Muscle layer of duodenum (tissue), 2 donors: ENCODE data around the gene ALS2.
"Not testable (repeated sequence)": the region's sequence is repeated elsewhere in the genome, so short reads cannot be mapped to it uniquely, and the experiment has no call there.

ENCODE experiments used
- H3K27ac ChIP-seq: one replicate; pipeline ENCODE4 v1.7.0; 2013; ENCODE audit warnings: mild to moderate bottlenecking, low read length
- H3K27me3 ChIP-seq: one replicate; pipeline ENCODE4 v1.7.0; 2013; ENCODE audit warnings: low read depth, mild to moderate bottlenecking, control low read depth, low read length
- H3K36me3 ChIP-seq, 2 donors: one replicate each; pipeline ENCODE4 v1.7.0; 2013; ENCODE audit warnings: low read length in 2 of 2, control low read depth in 1 of 2, mild to moderate bottlenecking in 1 of 2; ENCODE audit not compliant: insufficient read depth in 2 of 2, control insufficient read depth in 1 of 2
- H3K4me1 ChIP-seq, 2 donors: one replicate each; pipeline ENCODE4 v1.7.0; 2013; ENCODE audit warnings: low read length in 2 of 2, mild to moderate bottlenecking in 2 of 2, control low read depth in 1 of 2, moderate library complexity in 1 of 2; ENCODE audit not compliant: insufficient read depth in 2 of 2, control insufficient read depth in 1 of 2
- H3K4me3 ChIP-seq, 2 donors: one replicate each; pipeline ENCODE4 v1.7.0; 2013; ENCODE audit warnings: low read length in 2 of 2, low read depth in 1 of 2, mild to moderate bottlenecking in 1 of 2
- H3K9me3 ChIP-seq, 2 donors: one replicate each; pipeline ENCODE4 v1.7.0; 2013; ENCODE audit warnings: low read length in 2 of 2, control low read depth in 1 of 2, mild to moderate bottlenecking in 1 of 2; ENCODE audit not compliant: control insufficient read depth in 1 of 2
- donor health status: healthy.

The ALS2 gene

GRCh38 chr2:201780674-201781493, at the start of gene ALS2:
Gene ALS2, minus strand, starts transcription at chr2:201780933. Its CDS starts 12,048 bp downstream, at chr2:201768885.
- Histone ChIP-seq H3K4me1 (peaks cover 7 to 12% of the 10 kb centered on the region in 2 donors), H3K27me3 (no peaks in the 10 kb centered on the region), H3K9me3 (no peaks in the 10 kb centered on the region), H3K27ac (peak within 1 kb of the TSS; percentile 78), H3K36me3 (no peaks in the 10 kb centered on the region), H3K4me3 (peak within 1 kb of the TSS; percentile 89 to 95)

- Histone ChIP-seq H3K27me3 (no peaks in the 10 kb centered on the region), H3K4me1 (no peaks in the 10 kb centered on the region), H3K9me3 (no peaks in the 10 kb centered on the region), H3K36me3 (no peaks in the 10 kb centered on the region), H3K4me3 (no peak overlapping the region), H3K27ac (no peak overlapping the region)
Observed at GRCh38 chr2:201828220-201828619, 47.5 kb upstream of the ALS2 start.

DNA sequence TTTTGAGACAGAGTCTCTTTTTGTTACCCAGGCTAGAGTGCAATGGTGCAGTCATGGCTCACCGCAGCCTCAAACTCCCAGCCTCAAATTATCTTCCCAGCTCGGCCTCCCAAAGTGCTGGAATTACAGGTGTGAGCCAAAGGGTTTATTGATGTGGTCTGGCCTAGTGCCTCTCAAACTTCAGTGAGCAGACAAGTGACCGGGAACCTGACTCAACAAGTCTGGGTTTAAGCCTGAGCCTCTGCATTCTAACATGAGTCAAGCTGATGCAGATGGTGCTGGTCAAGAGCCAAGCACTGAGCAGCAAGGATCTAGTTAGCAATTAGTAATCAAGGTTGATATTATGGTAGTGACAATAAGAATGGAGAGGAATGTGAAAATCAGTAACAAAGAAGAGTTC, 46.9 kb upstream of the ALS2 start:
- no peak overlapping the region for H3K4me3 ChIP-seq
- H3K4me1 ChIP-seq, result no peaks in the 10 kb centered on the region
- no peak overlapping the region for H3K27ac ChIP-seq
- no peaks in the 10 kb centered on the region for H3K9me3 ChIP-seq
- no peaks in the 10 kb centered on the region for H3K27me3 ChIP-seq
- no peaks in the 10 kb centered on the region for H3K36me3 ChIP-seq

DNA sequence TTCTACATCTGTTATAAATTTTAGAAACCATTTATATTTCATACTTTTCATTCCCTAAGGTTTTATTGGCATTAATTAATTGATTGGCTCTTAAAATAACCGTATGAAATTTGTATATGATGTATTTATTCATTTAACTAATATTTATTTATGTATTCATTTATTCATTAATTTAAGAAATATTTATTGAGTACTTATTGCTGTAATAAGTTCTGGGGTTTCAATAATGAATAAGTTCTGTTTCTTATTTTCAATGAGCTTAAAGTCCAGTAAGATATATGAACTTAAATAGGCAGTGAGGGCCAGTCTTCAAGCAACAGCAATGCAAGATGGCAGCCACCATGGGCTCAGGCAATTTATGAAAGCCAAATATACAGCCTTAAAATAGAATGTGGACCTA, 43.5 kb upstream of the ALS2 start:
- no peaks in the 10 kb centered on the region for H3K27me3 ChIP-seq
- no peaks in the 10 kb centered on the region for H3K4me1 ChIP-seq
- no peaks in the 10 kb centered on the region for H3K9me3 ChIP-seq
- no peak overlapping the region for H3K4me3 ChIP-seq
- H3K27ac ChIP-seq, result no peak overlapping the region
- H3K36me3 ChIP-seq, result no peaks in the 10 kb centered on the region

GRCh38 chr2:201821080-201821479, 40.3 kb upstream of the ALS2 start:
- Histone ChIP-seq H3K27me3 (no peaks in the 10 kb centered on the region), H3K27ac (no peak overlapping the region), H3K36me3 (no peaks in the 10 kb centered on the region), H3K9me3 (no peaks in the 10 kb centered on the region), H3K4me1 (no peaks in the 10 kb centered on the region), H3K4me3 (no peak overlapping the region)

DNA sequence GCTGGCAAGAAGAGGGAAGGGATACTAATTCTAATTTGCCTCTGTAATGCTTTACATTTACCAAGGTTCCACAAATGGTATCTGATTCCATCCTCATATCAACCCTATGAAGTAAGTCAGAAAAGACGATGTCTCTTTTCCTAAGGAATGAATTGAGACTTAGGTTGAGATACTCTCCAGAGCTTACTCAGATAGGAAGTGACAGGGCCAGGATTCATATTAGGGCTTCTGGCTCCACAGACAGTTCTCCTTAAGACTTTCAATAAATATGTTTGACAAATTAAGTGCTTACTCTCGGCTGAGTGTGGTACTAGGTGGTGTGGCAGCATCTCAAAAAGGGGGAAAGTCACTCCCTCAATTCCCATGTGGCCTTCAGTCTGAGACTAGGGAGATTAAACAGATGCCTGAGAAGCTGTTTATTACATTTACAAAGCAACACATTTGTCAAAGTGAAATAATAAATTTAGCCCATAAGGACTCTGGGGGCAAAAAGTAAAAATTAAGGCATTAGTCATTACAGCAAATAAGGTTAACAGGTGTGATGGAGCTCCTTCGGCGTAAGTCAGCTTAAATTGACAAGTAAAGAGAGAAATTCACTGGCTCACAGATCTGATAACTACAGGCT, 39.8 kb upstream of the ALS2 start:
- H3K9me3 ChIP-seq, result no peaks in the 10 kb centered on the region
- H3K27me3 ChIP-seq, result no peaks in the 10 kb centered on the region
- no peak overlapping the region for H3K27ac ChIP-seq
- H3K4me1 ChIP-seq, result no peaks in the 10 kb centered on the region
- no peaks in the 10 kb centered on the region for H3K36me3 ChIP-seq
- H3K4me3 ChIP-seq, result no peak overlapping the region

DNA sequence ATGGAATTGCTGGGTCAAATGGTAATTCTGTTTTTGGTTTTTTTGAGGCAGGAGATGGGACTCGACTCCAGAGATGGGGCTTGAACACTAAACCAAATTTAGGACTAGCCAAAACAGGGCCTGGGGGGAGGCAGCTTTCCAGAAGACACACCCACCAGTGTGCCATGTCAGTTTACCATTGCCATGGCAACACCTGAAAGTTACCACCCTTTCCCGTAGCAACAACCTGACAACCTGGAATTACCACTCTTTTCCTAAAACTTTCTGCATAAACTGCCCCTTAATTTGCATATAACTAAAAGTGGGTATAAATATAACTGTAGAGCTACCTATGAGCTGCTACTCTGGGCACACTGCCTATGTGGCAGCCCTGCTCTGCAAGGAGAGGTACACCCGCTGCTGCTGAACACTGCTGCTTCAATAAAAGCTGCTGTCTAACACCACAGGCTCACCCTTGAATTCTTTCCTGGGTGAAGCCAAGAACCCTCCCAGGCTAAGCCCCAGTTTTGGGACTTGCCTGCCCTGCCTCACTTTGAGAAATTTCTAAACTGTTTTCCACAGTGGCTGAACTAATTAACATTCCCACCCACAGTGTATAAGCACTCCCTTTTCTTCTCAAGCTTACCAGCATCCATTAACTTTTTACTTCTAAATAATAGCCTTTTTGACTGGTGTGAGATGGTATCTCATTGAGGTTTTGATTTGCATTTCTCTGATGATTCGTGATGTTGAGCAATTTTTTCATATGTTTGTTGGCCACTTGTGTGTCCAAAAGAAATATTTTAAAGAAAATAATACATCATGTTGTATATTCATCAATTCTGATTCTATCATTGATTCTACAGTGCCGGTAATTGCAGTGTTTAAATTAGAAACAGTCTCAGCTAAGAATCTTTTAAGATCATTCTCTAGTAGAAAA, 36.2 kb upstream of the ALS2 start:
- H3K9me3 ChIP-seq, result no peaks in the 10 kb centered on the region
- no peak overlapping the region for H3K27ac ChIP-seq
- no peaks in the 10 kb centered on the region for H3K27me3 ChIP-seq
- no peak overlapping the region for H3K4me3 ChIP-seq
- H3K4me1 ChIP-seq, result no peaks in the 10 kb centered on the region
- no peaks in the 10 kb centered on the region for H3K36me3 ChIP-seq

- Histone ChIP-seq H3K36me3 (no peaks in the 10 kb centered on the region), H3K9me3 (no peaks in the 10 kb centered on the region), H3K4me3 (peak overlapping the region in 1 of 2 donors; percentile 7), H3K4me1 (no peaks in the 10 kb centered on the region), H3K27me3 (no peaks in the 10 kb centered on the region), H3K27ac (no peak overlapping the region)
Observed at GRCh38 chr2:201813996-201814760, 33.4 kb upstream of the ALS2 start.

- not testable (repeated sequence) for H3K4me1 ChIP-seq, H3K9me3 ChIP-seq, H3K27me3 ChIP-seq, H3K36me3 ChIP-seq, H3K27ac ChIP-seq, H3K4me3 ChIP-seq
Observed at GRCh38 chr2:201810604-201811003, 29.9 kb upstream of the ALS2 start.

- Histone ChIP-seq H3K36me3 (no peaks in the 10 kb centered on the region), H3K27ac (no peak overlapping the region), H3K4me1 (peaks cover 0 to 6% of the 10 kb centered on the region in 2 donors), H3K4me3 (no peak overlapping the region), H3K9me3 (no peaks in the 10 kb centered on the region), H3K27me3 (no peaks in the 10 kb centered on the region)
Observed at GRCh38 chr2:201809633-201810032, 28.9 kb upstream of the ALS2 start.
